ENCODE data around the gene EXOC3L4.

DNA sequence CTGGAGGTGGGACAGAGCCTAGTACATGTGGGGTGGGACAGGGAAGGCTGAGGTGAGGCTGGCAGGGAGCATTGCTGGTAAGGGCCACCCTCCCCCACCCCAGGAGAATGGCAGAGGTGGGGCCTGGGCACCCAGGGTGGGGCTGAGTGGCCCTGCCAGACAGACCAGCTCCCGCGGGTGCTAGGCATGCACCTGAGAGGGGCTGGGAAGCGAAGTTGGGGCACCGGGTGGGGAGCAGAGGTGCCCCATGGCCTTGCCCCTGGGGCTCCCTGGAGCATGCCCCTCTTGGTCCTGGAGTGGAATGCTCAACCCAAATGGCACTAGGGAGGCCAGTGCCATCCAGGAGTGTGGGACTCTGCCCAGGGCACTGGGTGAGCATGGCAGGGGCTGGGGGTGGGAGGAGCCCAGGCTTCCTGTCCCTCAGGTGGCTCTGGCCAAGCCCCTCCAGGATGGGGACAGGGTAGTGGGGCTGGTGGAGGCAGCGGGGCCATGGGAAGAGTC is 30.0 kb downstream of the EXOC3L4 start:
- TF ChIP-seq, protein P1, sequence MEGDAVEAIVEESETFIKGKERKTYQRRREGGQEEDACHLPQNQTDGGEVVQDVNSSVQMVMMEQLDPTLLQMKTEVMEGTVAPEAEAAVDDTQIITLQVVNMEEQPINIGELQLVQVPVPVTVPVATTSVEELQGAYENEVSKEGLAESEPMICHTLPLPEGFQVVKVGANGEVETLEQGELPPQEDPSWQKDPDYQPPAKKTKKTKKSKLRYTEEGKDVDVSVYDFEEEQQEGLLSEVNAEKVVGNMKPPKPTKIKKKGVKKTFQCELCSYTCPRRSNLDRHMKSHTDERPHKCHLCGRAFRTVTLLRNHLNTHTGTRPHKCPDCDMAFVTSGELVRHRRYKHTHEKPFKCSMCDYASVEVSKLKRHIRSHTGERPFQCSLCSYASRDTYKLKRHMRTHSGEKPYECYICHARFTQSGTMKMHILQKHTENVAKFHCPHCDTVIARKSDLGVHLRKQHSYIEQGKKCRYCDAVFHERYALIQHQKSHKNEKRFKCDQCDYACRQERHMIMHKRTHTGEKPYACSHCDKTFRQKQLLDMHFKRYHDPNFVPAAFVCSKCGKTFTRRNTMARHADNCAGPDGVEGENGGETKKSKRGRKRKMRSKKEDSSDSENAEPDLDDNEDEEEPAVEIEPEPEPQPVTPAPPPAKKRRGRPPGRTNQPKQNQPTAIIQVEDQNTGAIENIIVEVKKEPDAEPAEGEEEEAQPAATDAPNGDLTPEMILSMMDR (IDR thresholded peaks at IDR 0.05) = no peak
- TF ChIP-seq GABPA (IDR thresholded peaks at IDR 0.05; ENCODE audit: low read depth) (no peak), JUND (IDR thresholded peaks at IDR 0.05) (no peak), TEAD4 (IDR thresholded peaks at IDR 0.05; ENCODE audit: borderline replicate concordance, insufficient read depth) (no peak), RAD21 (IDR thresholded peaks at IDR 0.05; ENCODE audit: low read length) (no peak), FOXM1 (IDR thresholded peaks at IDR 0.05; ENCODE audit: low read depth) (no peak)
- TF ChIP-seq, protein P2, sequence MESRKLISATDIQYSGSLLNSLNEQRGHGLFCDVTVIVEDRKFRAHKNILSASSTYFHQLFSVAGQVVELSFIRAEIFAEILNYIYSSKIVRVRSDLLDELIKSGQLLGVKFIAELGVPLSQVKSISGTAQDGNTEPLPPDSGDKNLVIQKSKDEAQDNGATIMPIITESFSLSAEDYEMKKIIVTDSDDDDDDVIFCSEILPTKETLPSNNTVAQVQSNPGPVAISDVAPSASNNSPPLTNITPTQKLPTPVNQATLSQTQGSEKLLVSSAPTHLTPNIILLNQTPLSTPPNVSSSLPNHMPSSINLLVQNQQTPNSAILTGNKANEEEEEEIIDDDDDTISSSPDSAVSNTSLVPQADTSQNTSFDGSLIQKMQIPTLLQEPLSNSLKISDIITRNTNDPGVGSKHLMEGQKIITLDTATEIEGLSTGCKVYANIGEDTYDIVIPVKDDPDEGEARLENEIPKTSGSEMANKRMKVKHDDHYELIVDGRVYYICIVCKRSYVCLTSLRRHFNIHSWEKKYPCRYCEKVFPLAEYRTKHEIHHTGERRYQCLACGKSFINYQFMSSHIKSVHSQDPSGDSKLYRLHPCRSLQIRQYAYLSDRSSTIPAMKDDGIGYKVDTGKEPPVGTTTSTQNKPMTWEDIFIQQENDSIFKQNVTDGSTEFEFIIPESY (IDR thresholded peaks at IDR 0.05; ENCODE audit: borderline replicate concordance, low read depth) = no peak

Measured in SK-N-SH (cell line).